ENCODE data around the gene PRIMA1. TPM values are rescaled to one million over a fixed set of nuclear protein-coding genes. Genes with fewer than 3 reads are reported as not detected.
A peak's percentile ranks its signal among the peaks of the same experiment; 100 is the strongest.

The PRIMA1 gene
- total RNA-seq, 1 experiment from 2014 or later = 4.9 TPM

GRCh38 chr14:93790966-93791365, 2.7 kb upstream of the PRIMA1 start:
- peaks cover 16% of the 10 kb centered on the region for H3K4me1 Mint-ChIP-seq
- no peak for DNase-seq (ENCODE audit: low spot score)
- no peak for TF ChIP-seq RELA (CRISPR knock-in tag; IDR thresholded peaks at IDR 0.05; ENCODE audit: borderline replicate concordance)
- no peak for TF ChIP-seq ZNF396 (CRISPR knock-in tag; IDR thresholded peaks at IDR 0.05; ENCODE audit: borderline replicate concordance)
- TF ChIP-seq PRRX2 (CRISPR knock-in tag; IDR thresholded peaks at IDR 0.05) = no peak
- no peak for TF ChIP-seq USF1 (CRISPR knock-in tag; IDR thresholded peaks at IDR 0.05)
- TF ChIP-seq CBFB (CRISPR knock-in tag; IDR thresholded peaks at IDR 0.05; ENCODE audit: low read depth) = no peak
- TF ChIP-seq NFE2L1 (CRISPR knock-in tag; IDR thresholded peaks at IDR 0.05) = no peak
- ChIA-PET CTCF (interaction anchor here (1.2 to 3.0 kb wide), 2 partner anchors 102 to 136 kb away, joined by 3 to 23 read pairs; no protein-coding TSS in a partner anchor), POLR2A (no interaction called here)
- H3K27ac Mint-ChIP-seq = no peak overlapping the region
- ATAC-seq = no peak
- H3K9me3 Mint-ChIP-seq = peaks cover 20% of the 10 kb centered on the region
- H3K4me3 Mint-ChIP-seq = no peak overlapping the region
- H3K27me3 Mint-ChIP-seq (ENCODE audit: low read depth) = peaks cover 49% of the 10 kb centered on the region
- peaks cover 4% of the 10 kb centered on the region; the same call in 1 of the 2 replicates for H3K36me3 Mint-ChIP-seq

GRCh38 chr14:93789228-93790130, 1.2 kb upstream of the PRIMA1 start:
- 0 out of 2 replicates have a peak, but pooled peaks have one; percentile 22 for TF ChIP-seq FOXP4 (CRISPR knock-in tag; IDR thresholded peaks at IDR 0.05)
- peak; percentile 27; the same call in 1 of the 2 replicates for TF ChIP-seq ETV6 (CRISPR knock-in tag; IDR thresholded peaks at IDR 0.05)
- no peak for TF ChIP-seq FOXK1 (CRISPR knock-in tag; IDR thresholded peaks at IDR 0.05)
- ChIA-PET CTCF (interaction anchor here (0.6 to 6.0 kb wide), 10 partner anchors 11 to 347 kb away, joined by 3 to 37 read pairs (median 3); no protein-coding TSS in a partner anchor), POLR2A (no interaction called here)
- H3K27ac Mint-ChIP-seq = peak overlapping the region; percentile 67
- peaks cover 16% of the 10 kb centered on the region for H3K4me1 Mint-ChIP-seq
- H3K36me3 Mint-ChIP-seq = peaks cover 4% of the 10 kb centered on the region; the same call in 1 of the 2 replicates
- H3K27me3 Mint-ChIP-seq (ENCODE audit: low read depth) = peaks cover 55% of the 10 kb centered on the region
- DNase-seq (ENCODE audit: low spot score) = peak; percentile 18
- peaks cover 18% of the 10 kb centered on the region for H3K9me3 Mint-ChIP-seq
- peak overlapping the region; percentile 74 for H3K4me3 Mint-ChIP-seq
- ATAC-seq = peak; percentile 12

GRCh38 chr14:93788543-93789227, 400 bp upstream of the PRIMA1 start:
- H3K27ac Mint-ChIP-seq = no peak overlapping the region
- ChIA-PET CTCF (interaction anchor here (0.7 to 6.0 kb wide), 9 partner anchors 9 to 348 kb away, joined by 3 to 37 read pairs (median 3); no protein-coding TSS in a partner anchor), POLR2A (no interaction called here)
- peak overlapping the region; percentile 89 for H3K4me3 Mint-ChIP-seq
- peaks cover 4% of the 10 kb centered on the region; the same call in 1 of the 2 replicates for H3K36me3 Mint-ChIP-seq
- peaks cover 14% of the 10 kb centered on the region for H3K9me3 Mint-ChIP-seq
- H3K4me1 Mint-ChIP-seq = peaks cover 16% of the 10 kb centered on the region
- peak; percentile 69 for DNase-seq (ENCODE audit: low spot score)
- peak; percentile 60 for ATAC-seq
- H3K27me3 Mint-ChIP-seq (ENCODE audit: low read depth) = peaks cover 52% of the 10 kb centered on the region
- no peak for TF ChIP-seq IRF2 (CRISPR knock-in tag; IDR thresholded peaks at IDR 0.05; ENCODE audit: borderline replicate concordance, low read depth)
- no peak for TF ChIP-seq NR3C1 (CRISPR knock-in tag; conservative IDR thresholded peaks at IDR 0.05; ENCODE audit: low read depth)
- peak; percentile 57; the same call in 1 of the 2 replicates for TF ChIP-seq MAX (CRISPR knock-in tag; IDR thresholded peaks at IDR 0.05)
- no peak for TF ChIP-seq JAZF1 (CRISPR knock-in tag; IDR thresholded peaks at IDR 0.05)
- no peak; the same call in 1 of the 2 replicates for TF ChIP-seq TEAD1 (CRISPR knock-in tag; IDR thresholded peaks at IDR 0.05)
- TF ChIP-seq ZNF532 (CRISPR knock-in tag; IDR thresholded peaks at IDR 0.05; ENCODE audit: borderline replicate concordance) = no peak
- no peak for TF ChIP-seq PRDM15 (CRISPR knock-in tag; IDR thresholded peaks at IDR 0.05)
- TF ChIP-seq CREM (CRISPR knock-in tag; IDR thresholded peaks at IDR 0.05) = 0 out of 2 replicates have a peak, but pooled peaks have one; percentile 57
- peak; percentile 39; the same call in 1 of the 2 replicates for TF ChIP-seq ETV6 (CRISPR knock-in tag; IDR thresholded peaks at IDR 0.05)
- no peak for TF ChIP-seq NFE2L1 (CRISPR knock-in tag; IDR thresholded peaks at IDR 0.05)
- TF ChIP-seq ZNF423 (CRISPR knock-in tag; IDR thresholded peaks at IDR 0.05) = no peak
